H1 (cell line): ENCODE measurements around the gene IFNG-AS1. TPM values are rescaled to one million over a fixed set of nuclear protein-coding genes. Genes with fewer than 3 reads are reported as not detected.

ENCODE experiments used
- CTCF ChIA-PET: fragments of 300-600 bp; sonication (Branson Sonifier 250); formaldehyde crosslinking; loops from one replicate; lab custom pipeline; 2021; ENCODE audit not compliant: partially characterized antibody; lab: Charles Lee
- POLR2A ChIA-PET: fragments of 300-600 bp; sonication (Branson Sonifier 250); formaldehyde crosslinking; loops from one replicate; lab custom pipeline; 2021; ENCODE audit warnings: inconsistent platforms; ENCODE audit not compliant: partially characterized antibody; lab: Charles Lee
- DNase-seq, 2 experiments: peaks; one replicate each; pipeline versions ENCODE4 v3.0.0 to v3.0.0-alpha.2; 2010 to 2022; ENCODE audit warnings: low spot score in 2 of 2, low read depth in 1 of 2, mixed read lengths in 1 of 2
- FAIRE-seq: peaks from 2 replicates; lab custom pipeline; 2011; peaks lifted over from hg19 to GRCh38; lab: Jason Lieb, UNC
- H2AFZ ChIP-seq: 2 replicates; pipeline ENCODE4 v1.8.1; 2012; ENCODE audit warnings: low read length, inconsistent platforms
- H2AK5ac ChIP-seq: 2 replicates; pipeline ENCODE4 v1.6.1; 2013; ENCODE audit warnings: low read depth, low read length
- H2BK120ac ChIP-seq: replicated peaks from 2 replicates; pipeline ENCODE3; 2013; ENCODE audit warnings: low read depth, low read length, inconsistent platforms
- H2BK12ac ChIP-seq: 2 replicates; pipeline ENCODE4 v1.6.1; 2013; ENCODE audit warnings: low read depth, low read length
- H2BK15ac ChIP-seq: 2 replicates; pipeline ENCODE4 v1.6.1; 2013; ENCODE audit warnings: low read length
- H2BK20ac ChIP-seq: 2 replicates; pipeline ENCODE4 v1.6.1; 2013; ENCODE audit warnings: low read length
- H2BK5ac ChIP-seq: 2 replicates; pipeline ENCODE4 v1.6.1; 2013; ENCODE audit warnings: low read depth, low read length
- H3K14ac ChIP-seq: 2 replicates; pipeline ENCODE4 v1.6.1; 2013; ENCODE audit warnings: inconsistent platforms; ENCODE audit not compliant: insufficient read length
- H3K18ac ChIP-seq: 2 replicates; pipeline ENCODE4 v1.6.1; 2013; ENCODE audit warnings: low read length; ENCODE audit errors: extremely low read depth
- H3K23ac ChIP-seq: 2 replicates; pipeline ENCODE4 v1.6.1; 2013; ENCODE audit warnings: inconsistent platforms; ENCODE audit not compliant: insufficient read length
- H3K23me2 ChIP-seq: 2 replicates; pipeline ENCODE4 v1.6.1; 2013; ENCODE audit warnings: low read depth, low read length
- H3K27ac ChIP-seq: 2 replicates; pipeline ENCODE4 v1.6.1; 2011; ENCODE audit warnings: low read depth, low read length, inconsistent platforms
- H3K27me3 ChIP-seq, 4 experiments: replicated peaks in 1 of 4; 1 replicate in 1 of 4; 2 replicates in 3 of 4; pipeline versions ENCODE4 v1.6.1 to v1.8.1; 2011 to 2013; ENCODE audit warnings: low read length in 3 of 4, mild to moderate bottlenecking in 3 of 4, inconsistent platforms in 2 of 4, mixed read lengths in 2 of 4, moderate library complexity in 1 of 4; ENCODE audit not compliant: control insufficient read depth in 3 of 4, insufficient read depth in 3 of 4; ENCODE audit errors: extremely low read depth in 1 of 4
- H3K36me3 ChIP-seq, 4 experiments: 2 replicates each; pipeline versions ENCODE4 v1.6.1 to v1.8.1; 2011 to 2013; ENCODE audit warnings: mild to moderate bottlenecking in 4 of 4, low read length in 3 of 4, moderate library complexity in 2 of 4, control low read depth in 1 of 4, inconsistent platforms in 1 of 4; ENCODE audit not compliant: insufficient read depth in 4 of 4, control insufficient read depth in 2 of 4
- H3K4ac ChIP-seq: replicated peaks from 2 replicates; pipeline ENCODE3; 2013; ENCODE audit warnings: low read length, low read depth, mixed read lengths, inconsistent platforms; ENCODE audit not compliant: insufficient read length
- H3K4me1 ChIP-seq, 4 experiments: replicated peaks in 1 of 4; 1 replicate in 1 of 4; 2 replicates in 3 of 4; pipeline versions ENCODE4 v1.6.1 to v1.8.1; 2011 to 2013; ENCODE audit warnings: low read length in 3 of 4, inconsistent platforms in 2 of 4, mixed read lengths in 1 of 4; ENCODE audit not compliant: insufficient read depth in 4 of 4, control insufficient read depth in 3 of 4
- H3K4me2 ChIP-seq, 2 experiments: 2 replicates each; pipeline versions ENCODE4 v1.6.1 to v1.8.1; 2011 to 2013; ENCODE audit warnings: low read depth in 2 of 2, low read length in 2 of 2, control low read depth in 1 of 2, inconsistent platforms in 1 of 2, mild to moderate bottlenecking in 1 of 2; ENCODE audit not compliant: insufficient read depth in 1 of 2
- H3K4me3 ChIP-seq, 4 experiments: fragments of 200-600, 300-600 bp in 1 of 4; sonication (generic), shearing (Covaris generic), sonication (Bioruptor Twin) in 1 of 4; 2 replicates each; pipeline versions ENCODE4 v1.5.1 to v1.8.1; 2011 to 2016; ENCODE audit warnings: low read length in 4 of 4, low read depth in 3 of 4, control low read depth in 2 of 4, inconsistent platforms in 2 of 4, mild to moderate bottlenecking in 2 of 4, mixed read lengths in 1 of 4, moderate library complexity in 1 of 4; ENCODE audit not compliant: insufficient read depth in 2 of 4; ENCODE audit errors: extremely low read depth in 1 of 4
- H3K56ac ChIP-seq: replicated peaks from 2 replicates; pipeline ENCODE3; 2013; ENCODE audit warnings: low read depth, mild to moderate bottlenecking, mixed read lengths, low read length, inconsistent platforms; ENCODE audit not compliant: insufficient read length
- H3K79me1 ChIP-seq: 2 replicates; pipeline ENCODE4 v1.6.1; 2013; ENCODE audit warnings: low read depth, low read length, control low read depth
- H3K79me2 ChIP-seq, 2 experiments: 2 replicates each; pipeline versions ENCODE4 v1.6.1 to v1.8.1; 2012 to 2013; ENCODE audit warnings: low read length in 2 of 2, mild to moderate bottlenecking in 2 of 2, inconsistent platforms in 1 of 2; ENCODE audit not compliant: insufficient read depth in 2 of 2, control insufficient read depth in 1 of 2
- H3K9ac ChIP-seq, 4 experiments: replicated peaks in 1 of 4; 1 replicate in 1 of 4; 2 replicates in 3 of 4; pipeline versions ENCODE4 v1.6.1 to v1.8.1; 2011 to 2013; ENCODE audit warnings: low read depth in 3 of 4, low read length in 3 of 4, control low read depth in 2 of 4, mild to moderate bottlenecking in 2 of 4, moderate library complexity in 2 of 4, inconsistent platforms in 1 of 4; ENCODE audit errors: extremely low read depth in 1 of 4
- H3K9me3 ChIP-seq, 2 experiments: 2 replicates each; pipeline versions ENCODE4 v1.6.1 to v1.8.1; 2012 to 2013; ENCODE audit warnings: mild to moderate bottlenecking in 2 of 2, moderate library complexity in 2 of 2, control low read depth in 1 of 2, inconsistent platforms in 1 of 2, low read depth in 1 of 2, low read length in 1 of 2, mixed read lengths in 1 of 2; ENCODE audit not compliant: insufficient read depth in 2 of 2
- H4K20me1 ChIP-seq, 2 experiments: replicated peaks in 1 of 2; 2 replicates each; pipeline versions ENCODE3 to v1.8.1; 2011 to 2013; ENCODE audit warnings: inconsistent platforms in 2 of 2, low read length in 2 of 2, mild to moderate bottlenecking in 1 of 2; ENCODE audit not compliant: insufficient read depth in 2 of 2, control insufficient read depth in 1 of 2
- H4K5ac ChIP-seq: 2 replicates; pipeline ENCODE4 v1.6.1; 2013; ENCODE audit warnings: low read length, low read depth, mixed read lengths, inconsistent platforms; ENCODE audit not compliant: insufficient read length
- H4K8ac ChIP-seq: 2 replicates; pipeline ENCODE4 v1.8.0; 2013; ENCODE audit warnings: mild to moderate bottlenecking, moderate library complexity, low read length, inconsistent platforms; ENCODE audit not compliant: insufficient read depth; ENCODE audit errors: extremely low read depth
- H4K91ac ChIP-seq: replicated peaks from 2 replicates; pipeline ENCODE3; 2013; ENCODE audit warnings: low read length, mixed read lengths, inconsistent platforms; ENCODE audit not compliant: insufficient read length
- CBX8 ChIP-seq: fragments of 300-800, 300-1000 bp; sonication (generic); IDR thresholded peaks from 2 replicates; pipeline ENCODE4 v1.7.1; 2016; ENCODE audit warnings: low read depth, low read length, borderline replicate concordance
- CHD2 ChIP-seq: IDR thresholded peaks from 2 replicates; pipeline ENCODE4 v1.6.1; 2012; ENCODE audit warnings: low read length, improper control_type of control experiment
- EGR1 ChIP-seq: IDR thresholded peaks from 2 replicates; pipeline ENCODE4 v1.6.1; 2011; ENCODE audit warnings: low read depth, low read length, borderline replicate concordance
- EP300 ChIP-seq, 2 experiments: IDR thresholded peaks; 1 replicate in 1 of 2; 2 replicates in 1 of 2; pipeline ENCODE4 v1.6.1; 2011 to 2012; ENCODE audit warnings: low read depth in 2 of 2, low read length in 2 of 2, mild to moderate bottlenecking in 2 of 2, borderline replicate concordance in 1 of 2, inconsistent platforms in 1 of 2, moderate library complexity in 1 of 2
- GTF2F1 ChIP-seq: IDR thresholded peaks from 2 replicates; pipeline ENCODE4 v1.6.1; 2012; ENCODE audit warnings: low read depth, low read length, improper control_type of control experiment, borderline replicate concordance
- KDM1A ChIP-seq: fragments of 200-600, 300-600 bp; sonication (generic); IDR thresholded peaks from 2 replicates; pipeline ENCODE4 v1.7.1; 2016; ENCODE audit warnings: mild to moderate bottlenecking, low read length, borderline replicate concordance
- MAFK ChIP-seq: IDR thresholded peaks from 2 replicates; pipeline ENCODE4 v1.6.1; 2012; ENCODE audit warnings: low read depth, mild to moderate bottlenecking, improper control_type of control experiment, low read length
- POLR2AphosphoS5 ChIP-seq: IDR thresholded peaks from 2 replicates; pipeline ENCODE4 v1.6.1; 2011; ENCODE audit warnings: low read depth, low read length
- RBBP5 ChIP-seq: IDR thresholded peaks from 2 replicates; pipeline ENCODE4 v1.7.1; 2012; ENCODE audit warnings: low read depth, mild to moderate bottlenecking, inconsistent platforms, low read length, moderate library complexity, borderline replicate concordance
- RNF2 ChIP-seq: fragments of 200-900, 300-1000 bp; sonication (generic); IDR thresholded peaks from 2 replicates; pipeline ENCODE4 v1.7.1; 2016; ENCODE audit warnings: borderline replicate concordance, low read depth, mild to moderate bottlenecking, antibody characterized with exemption, low read length; ENCODE audit not compliant: poor library complexity, severe bottlenecking; ENCODE audit errors: missing control alignments
- RXRA ChIP-seq: IDR thresholded peaks from 2 replicates; pipeline ENCODE4 v1.6.1; 2011; ENCODE audit warnings: low read depth, mild to moderate bottlenecking, low read length, moderate library complexity; ENCODE audit not compliant: insufficient read depth
- SP1 ChIP-seq: IDR thresholded peaks from 2 replicates; pipeline ENCODE4 v1.6.1; 2011; ENCODE audit warnings: low read depth, low read length
- polyA plus RNA-seq, 7 experiments: library from polyadenylated mRNA; depleted of rRNA in 3 of 7; stranded (reverse) in 5 of 7; unstranded in 2 of 7; fragments of >200 nt in 5 of 7; fragments of 200-250 nt in 2 of 7; gene quantifications; 1 replicate in 5 of 7; 2 replicates in 1 of 7; 4 replicates in 1 of 7; pipeline versions ENCODE4 v1.2.1 to v1.2.3, GENCODE V29; 2011 to 2013; ENCODE audit warnings: missing spikeins in 2 of 7, mixed read lengths in 2 of 7
- total RNA-seq: library from RNA; stranded (reverse); fragmentation: NEBNext Ultra II Directional; extraction: Animal tissue kit (Norgen Biotek cat#: 25700); gene quantifications from 2 replicates; pipeline ENCODE4 v1.2.1, GENCODE V29; 2021
- TF ChIP-seq, protein P1 (sequence below), 3 experiments: IDR thresholded peaks; 1 replicate in 2 of 3; 2 replicates in 1 of 3; pipeline versions ENCODE4 v1.5.1 to v1.6.1; 2011; ENCODE audit warnings: low read length in 3 of 3, mild to moderate bottlenecking in 3 of 3, inconsistent platforms in 2 of 3, low read depth in 1 of 3, moderate library complexity in 1 of 3; ENCODE audit not compliant: insufficient read depth in 1 of 3; ENCODE audit errors: control extremely low read depth in 1 of 3

The IFNG-AS1 gene
- total and polyA plus RNA-seq, 2 of the 8 experiments (the other 6 are each of a cell fraction or from before 2014, with no cell fraction given), result not detected

DNA sequence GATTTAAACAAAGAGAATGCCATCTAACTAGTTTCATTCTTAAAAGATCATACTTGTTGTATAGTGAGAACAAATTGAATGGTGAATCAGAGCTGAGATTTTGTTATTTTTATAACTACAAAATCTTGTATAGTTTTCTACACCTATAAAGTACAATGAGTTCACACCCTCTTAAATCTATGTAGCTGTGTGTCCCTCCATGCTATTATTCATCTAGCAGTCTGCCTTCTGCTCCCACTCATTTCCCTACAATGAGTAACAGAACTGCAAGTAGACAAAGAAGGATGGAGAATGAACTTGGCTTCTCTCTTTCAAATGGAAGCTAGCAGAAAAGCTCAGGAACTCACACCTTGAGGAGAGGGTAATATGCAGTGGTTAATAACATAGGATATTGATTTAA, 7.1 kb downstream of the IFNG-AS1 start:
- Histone ChIP-seq H4K91ac (no peak overlapping the region), H3K9ac (no peak overlapping the region), H2BK20ac (no peak overlapping the region), H2AFZ (no peak overlapping the region), H3K4me3 (no peak overlapping the region), H2BK120ac (no peak overlapping the region), H3K56ac (no peak overlapping the region), H3K23me2 (no peaks in the 10 kb centered on the region), H3K4me2 (no peak overlapping the region), H3K18ac (no peak overlapping the region), H3K23ac (no peak overlapping the region), H3K14ac (no peak overlapping the region), H2AK5ac (no peak overlapping the region), H4K5ac (no peak overlapping the region), H2BK12ac (no peak overlapping the region), H3K4me1 (no peaks in the 10 kb centered on the region), H3K27ac (no peak overlapping the region), H3K79me1 (no peaks in the 10 kb centered on the region), H4K8ac (no peak overlapping the region), H3K9me3 (no peaks in the 10 kb centered on the region), H3K36me3 (no peaks in the 10 kb centered on the region), H4K20me1 (no peaks in the 10 kb centered on the region), H3K79me2 (no peaks in the 10 kb centered on the region), H2BK15ac (no peak overlapping the region), H3K4ac (no peak overlapping the region), H3K27me3 (no peaks in the 10 kb centered on the region), H2BK5ac (no peak overlapping the region)
- ChIA-PET POLR2A (no interaction called here), CTCF (interaction anchor here (0.6 to 1.4 kb wide), 2 partner anchors 11 to 274 kb away, joined by 3 to 5 read pairs; no protein-coding TSS in a partner anchor)
- FAIRE-seq (no peak), DNase-seq (no peak)
- TF ChIP-seq EP300 (IDR thresholded peaks at IDR 0.05; ENCODE audit: borderline replicate concordance in 1 of 2, low read depth in 2 of 2, low read length in 2 of 2) (no peak), CBX8 (no peak), CHD2 (no peak), GTF2F1 (no peak), EGR1 (no peak), RNF2 (no peak), KDM1A (no peak), RBBP5 (no peak), SP1 (no peak), POLR2AphosphoS5 (no peak), RXRA (no peak), MAFK (no peak)
- TF ChIP-seq, protein P1, sequence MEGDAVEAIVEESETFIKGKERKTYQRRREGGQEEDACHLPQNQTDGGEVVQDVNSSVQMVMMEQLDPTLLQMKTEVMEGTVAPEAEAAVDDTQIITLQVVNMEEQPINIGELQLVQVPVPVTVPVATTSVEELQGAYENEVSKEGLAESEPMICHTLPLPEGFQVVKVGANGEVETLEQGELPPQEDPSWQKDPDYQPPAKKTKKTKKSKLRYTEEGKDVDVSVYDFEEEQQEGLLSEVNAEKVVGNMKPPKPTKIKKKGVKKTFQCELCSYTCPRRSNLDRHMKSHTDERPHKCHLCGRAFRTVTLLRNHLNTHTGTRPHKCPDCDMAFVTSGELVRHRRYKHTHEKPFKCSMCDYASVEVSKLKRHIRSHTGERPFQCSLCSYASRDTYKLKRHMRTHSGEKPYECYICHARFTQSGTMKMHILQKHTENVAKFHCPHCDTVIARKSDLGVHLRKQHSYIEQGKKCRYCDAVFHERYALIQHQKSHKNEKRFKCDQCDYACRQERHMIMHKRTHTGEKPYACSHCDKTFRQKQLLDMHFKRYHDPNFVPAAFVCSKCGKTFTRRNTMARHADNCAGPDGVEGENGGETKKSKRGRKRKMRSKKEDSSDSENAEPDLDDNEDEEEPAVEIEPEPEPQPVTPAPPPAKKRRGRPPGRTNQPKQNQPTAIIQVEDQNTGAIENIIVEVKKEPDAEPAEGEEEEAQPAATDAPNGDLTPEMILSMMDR (IDR thresholded peaks at IDR 0.05; ENCODE audit: control extremely low read depth in 1 of 3, insufficient read depth in 1 of 3, low read depth in 1 of 3, low read length in 3 of 3), result no peak
